NCI-H226 (cell line): ENCODE data around the gene MORN5.

Experiments used
- DNase-seq: peaks from one replicate; pipeline ENCODE4 v3.0.0-alpha.2; 2015

MORN5 gene

DNA sequence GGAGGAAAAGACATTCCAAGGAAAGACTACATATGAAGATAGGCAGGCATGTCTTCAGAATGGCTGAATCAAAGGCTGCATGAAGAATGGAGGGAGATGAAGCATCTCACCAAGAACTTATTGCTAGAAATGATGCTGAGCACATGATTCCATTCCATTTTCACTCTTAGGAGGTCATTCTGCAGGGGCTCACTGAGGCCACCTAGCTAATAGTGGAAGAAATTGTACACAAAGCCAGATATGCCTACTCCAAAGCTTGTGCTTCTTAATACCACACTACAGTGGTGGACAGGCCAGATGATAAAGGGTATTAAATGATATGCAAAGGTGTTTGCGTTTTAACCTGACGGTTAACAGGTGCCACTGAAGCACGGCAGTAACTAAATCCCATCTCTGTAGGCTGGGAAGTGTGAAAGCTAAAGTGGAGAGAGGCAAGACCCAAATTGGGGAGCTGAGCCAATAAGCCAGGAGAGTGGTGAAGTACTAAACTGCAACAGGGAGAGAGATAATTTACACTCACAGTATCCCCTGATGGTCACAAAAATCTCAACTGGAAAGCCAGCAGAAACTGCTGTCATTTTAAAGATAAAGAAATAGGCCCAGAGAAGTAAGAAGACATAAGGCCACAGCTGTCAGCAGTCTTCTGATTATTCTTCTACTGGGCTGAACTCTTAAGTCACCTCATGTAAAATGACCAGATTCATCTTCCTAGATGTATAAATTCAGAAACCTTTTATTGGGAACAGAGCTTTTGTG is 14.7 kb upstream of the MORN5 start:
- no peak for DNase-seq

GRCh38 chr9:122145592-122145863 is 14.2 kb upstream of the MORN5 start:
- DNase-seq = no peak

GRCh38 chr9:122151267-122151828 is 8.4 kb upstream of the MORN5 start:
- no peak for DNase-seq

DNA sequence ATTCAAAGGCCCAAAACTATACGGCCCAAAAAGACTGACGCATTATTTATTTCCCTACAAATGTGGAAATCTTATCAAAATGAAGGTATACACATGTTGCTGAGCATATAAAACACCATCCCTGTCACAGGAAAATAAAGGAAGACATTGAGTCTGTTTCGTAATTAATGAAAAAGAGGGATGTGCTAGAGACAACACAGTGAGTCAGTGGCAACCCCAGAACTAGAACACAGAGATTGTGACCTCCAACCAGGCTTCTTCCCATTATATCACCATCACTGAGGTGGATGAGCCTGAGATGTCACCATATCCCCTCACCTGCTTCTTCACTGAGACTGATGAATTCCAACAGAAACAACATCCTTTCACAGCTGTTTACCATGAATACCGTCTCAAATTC is 3.9 kb upstream of the MORN5 start:
- DNase-seq = no peak

GRCh38 chr9:122158202-122158601 is 1.5 kb upstream of the MORN5 start:
- peak; percentile 17 for DNase-seq

DNA sequence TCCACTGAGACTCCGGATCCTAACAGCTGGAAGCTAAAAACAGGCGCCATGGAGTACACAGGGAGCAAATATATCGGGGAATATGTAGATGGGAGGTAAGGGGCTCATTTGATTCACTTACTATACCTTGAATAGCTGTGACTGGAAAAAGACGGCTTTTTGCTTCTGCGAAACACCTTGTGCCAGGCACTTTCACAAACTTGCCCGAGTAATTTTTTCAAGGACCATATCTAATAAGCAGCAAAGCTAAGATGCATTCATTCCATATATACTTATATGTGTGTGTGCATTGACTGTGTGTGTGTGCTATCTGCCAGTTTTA is 178 bp downstream of the MORN5 start:
- no peak for DNase-seq

- DNase-seq = no peak
These were observed 2.7 kb downstream of the MORN5 start for GRCh38 chr9:122162415-122162814.

DNA sequence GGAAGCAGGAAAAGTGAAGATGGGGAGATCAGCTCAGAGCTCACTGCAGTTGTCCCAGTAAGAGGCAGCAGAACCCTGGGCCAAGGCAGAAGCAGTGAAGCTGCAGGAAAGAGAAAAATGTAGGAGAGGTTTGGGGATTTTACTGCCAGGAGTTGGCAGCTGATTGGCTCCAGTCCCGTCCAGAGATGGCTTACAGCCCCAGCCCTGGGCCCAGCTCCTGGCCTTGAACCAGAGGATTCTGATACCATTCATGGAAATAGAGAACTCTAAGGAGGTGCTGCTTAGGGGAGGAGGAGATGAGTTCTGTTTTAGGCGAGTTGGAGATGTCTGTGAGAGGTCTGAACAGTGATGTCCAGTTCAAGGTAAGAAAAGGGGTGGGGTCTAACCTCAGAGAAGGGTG is 4.6 kb downstream of the MORN5 start:
- DNase-seq = no peak

DNA sequence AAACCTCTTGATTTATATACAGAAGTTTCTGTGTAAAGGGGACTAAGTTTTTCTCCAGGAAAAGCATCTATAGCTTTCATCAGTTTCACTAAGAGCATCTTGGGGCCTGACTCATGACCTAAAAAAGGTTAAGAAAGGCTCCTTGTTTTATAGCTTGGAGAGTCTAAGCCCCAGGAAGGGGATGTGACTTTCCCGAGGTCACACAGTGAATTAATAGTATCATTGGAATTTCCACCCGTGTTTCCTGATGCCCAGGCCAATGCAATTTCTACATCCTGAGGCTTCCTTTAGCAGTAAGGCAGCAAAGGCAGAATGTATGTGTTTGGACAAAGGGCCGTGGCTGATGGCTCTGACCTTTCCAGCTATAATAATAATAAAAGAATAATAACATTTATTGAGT is 8.6 kb downstream of the MORN5 start:
- DNase-seq = no peak

GRCh38 chr9:122172131-122172530 is 12.4 kb downstream of the MORN5 start:
- DNase-seq = no peak

DNA sequence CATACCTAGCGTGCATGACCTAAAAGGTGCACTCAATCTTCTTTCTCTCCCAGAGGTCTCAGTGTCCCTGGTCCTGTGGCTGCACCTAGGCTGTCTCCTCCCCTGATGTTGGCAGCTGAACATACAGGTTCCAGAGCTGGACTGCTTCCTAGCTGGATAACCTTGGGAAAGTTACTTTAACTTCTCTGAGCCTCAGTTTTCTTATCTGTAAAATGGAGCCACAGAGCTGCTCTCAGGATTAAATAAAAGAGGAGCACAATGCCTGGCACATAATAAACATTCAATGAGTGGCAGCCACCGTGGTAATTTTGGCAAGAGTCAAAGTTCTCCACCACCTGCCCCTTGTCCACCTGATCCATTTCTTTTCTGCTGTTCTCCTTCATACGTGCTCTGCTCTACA is 14.0 kb downstream of the MORN5 start:
- DNase-seq = no peak

DNA sequence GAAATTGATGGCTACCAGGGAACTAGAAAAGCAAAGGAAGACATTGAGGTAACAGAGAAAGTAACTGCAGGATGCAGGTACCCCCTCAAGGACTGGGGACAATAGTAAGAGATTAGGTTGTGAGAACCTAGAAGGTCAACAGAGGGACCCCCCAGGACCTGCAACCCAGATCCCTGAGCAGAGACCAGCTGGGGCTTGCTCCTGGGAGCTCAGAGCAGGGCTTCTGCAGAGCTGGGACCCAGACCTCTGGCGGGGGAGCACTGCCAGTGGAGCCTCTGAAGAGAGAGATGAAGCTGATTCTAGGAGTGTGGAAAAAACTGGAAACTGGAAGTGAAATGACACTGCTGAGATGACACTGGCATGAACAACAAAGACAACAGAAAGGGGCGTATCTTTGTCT is 17.2 kb downstream of the MORN5 start:
- DNase-seq = no peak

DNA sequence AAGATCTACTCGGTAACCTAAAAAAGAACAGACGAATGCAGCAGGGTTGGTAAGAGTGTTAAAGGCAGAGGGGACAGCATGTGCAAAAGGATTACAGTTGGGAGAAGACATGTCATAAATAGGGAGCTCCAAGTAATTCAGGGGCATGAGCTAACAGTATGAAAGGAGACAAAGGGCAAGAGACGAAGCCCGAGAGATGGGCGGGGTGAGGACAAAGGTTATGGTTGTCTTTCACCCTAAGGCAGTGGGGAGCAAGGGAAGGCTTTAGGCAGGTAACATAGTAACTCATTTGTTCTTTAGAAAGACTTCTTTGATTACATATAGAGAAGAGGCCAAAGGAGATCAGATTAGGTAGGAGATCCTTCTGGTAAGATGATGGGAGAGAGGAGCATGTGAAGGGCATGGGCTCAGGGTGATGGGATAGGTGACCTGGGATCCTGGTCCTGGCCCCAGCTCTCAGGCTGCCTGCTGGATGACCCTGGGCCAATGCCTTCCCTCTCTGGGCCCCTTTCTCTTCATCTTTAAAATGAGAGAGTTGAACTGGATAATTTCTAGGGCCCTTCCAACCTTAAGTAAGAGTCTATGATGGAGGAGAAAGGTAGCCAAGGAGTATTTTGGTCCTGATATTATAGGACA is 19.5 kb downstream of the MORN5 start:
- no peak for DNase-seq

GRCh38 chr9:122179690-122180074 is 20.0 kb downstream of the MORN5 start:
- no peak for DNase-seq

- DNase-seq = peak; percentile 80
These were observed 20.9 kb downstream of the MORN5 start for GRCh38 chr9:122180633-122181032.

- no peak for DNase-seq
These were observed 23.8 kb downstream of the MORN5 start for GRCh38 chr9:122183501-122183900.

- DNase-seq = no peak
These were observed 24.8 kb downstream of the MORN5 start for GRCh38 chr9:122184551-122184950.

GRCh38 chr9:122186301-122186700 is 26.6 kb downstream of the MORN5 start:
- DNase-seq = no peak

- no peak for DNase-seq
These were observed 27.2 kb downstream of the MORN5 start for GRCh38 chr9:122186777-122187470.

- DNase-seq = no peak
These were observed 28.7 kb downstream of the MORN5 start for GRCh38 chr9:122188369-122188768.

GRCh38 chr9:122190597-122191381 is 31.1 kb downstream of the MORN5 start:
- DNase-seq = no peak

- DNase-seq = no peak
These were observed 31.9 kb downstream of the MORN5 start for GRCh38 chr9:122191584-122191983.

DNA sequence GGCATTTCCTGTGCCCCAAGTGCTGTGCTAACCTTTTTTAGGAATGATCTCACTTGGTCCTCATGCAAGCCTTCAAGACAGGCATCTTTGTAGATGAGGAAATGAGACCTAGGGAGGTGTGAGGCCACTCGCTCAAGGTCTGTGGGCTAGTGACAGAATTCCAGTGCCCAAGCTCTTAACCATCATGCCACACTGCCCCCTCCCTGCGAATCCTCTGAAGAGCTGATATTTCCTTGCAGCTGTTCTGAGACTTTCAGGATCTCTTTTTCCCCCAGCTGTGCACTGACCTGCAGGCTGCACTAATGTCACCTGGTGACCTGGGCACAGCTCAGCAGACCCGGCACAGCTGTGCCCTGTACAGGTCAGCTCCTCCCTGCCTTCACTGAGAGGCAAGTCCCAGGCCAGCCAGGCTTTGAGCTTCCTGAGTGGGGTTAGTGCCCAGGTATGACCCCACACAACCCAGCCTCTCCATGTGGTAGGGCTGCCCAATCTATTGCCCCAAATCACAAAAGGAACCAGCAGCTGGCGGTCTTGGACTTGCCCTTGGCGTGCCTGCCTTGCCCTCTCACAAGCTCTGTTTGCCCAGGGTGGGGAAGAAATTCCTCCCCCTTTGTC is 32.7 kb downstream of the MORN5 start:
- no peak for DNase-seq
